ENCODE measurements around the gene RAP1GAP.

GRCh38 chr1:21681426-21681825 is 12.3 kb upstream of the RAP1GAP start:
- no peak for TF ChIP-seq CTCF (conservative IDR thresholded peaks at IDR 0.05; ENCODE audit: low read length)
- no peak for TF ChIP-seq EZH2phosphoT487 (IDR thresholded peaks at IDR 0.05; ENCODE audit: borderline replicate concordance, low read depth, low read length)
